ENCODE results near the gene CREG1.
"Not testable (repeated sequence)": the region's sequence is repeated elsewhere in the genome, so short reads cannot be mapped to it uniquely, and the experiment has no call there.

Gene CREG1

GRCh38 chr1:167564612-167565270 lies 11.2 kb upstream of the CREG1 start:
- TF ChIP-seq CTCF (IDR thresholded peaks at IDR 0.05; ENCODE audit: extremely low read depth, missing control alignments) = no peak
- DNase-seq (ENCODE audit: low spot score) = no peak

- DNase-seq (ENCODE audit: low spot score) = no peak
Observed at GRCh38 chr1:167563579-167564246, 10.2 kb upstream of the CREG1 start.

GRCh38 chr1:167562702-167563101 lies 9.1 kb upstream of the CREG1 start:
- DNase-seq (ENCODE audit: low spot score) = no peak
- TF ChIP-seq CTCF (IDR thresholded peaks at IDR 0.05; ENCODE audit: extremely low read depth, missing control alignments) = no peak

More at GRCh38 chr1:167563579-167564246, 10.2 kb upstream of the CREG1 start:
- TF ChIP-seq CTCF (IDR thresholded peaks at IDR 0.05; ENCODE audit: extremely low read depth, missing control alignments) = no peak

GRCh38 chr1:167561753-167562152 lies 8.2 kb upstream of the CREG1 start:
- no peak for TF ChIP-seq CTCF (IDR thresholded peaks at IDR 0.05; ENCODE audit: extremely low read depth, missing control alignments)
- DNase-seq (ENCODE audit: low spot score) = no peak

- peak; percentile 78 for DNase-seq (ENCODE audit: low spot score)
- peak; percentile 73 for TF ChIP-seq CTCF (IDR thresholded peaks at IDR 0.05; ENCODE audit: extremely low read depth, missing control alignments)
Observed at GRCh38 chr1:167555971-167556714, 2.6 kb upstream of the CREG1 start.

- not testable (repeated sequence) for DNase-seq (ENCODE audit: low spot score)
Observed at GRCh38 chr1:167555072-167555471, 1.5 kb upstream of the CREG1 start.

GRCh38 chr1:167554028-167554779 lies 642 bp upstream of the CREG1 start:
- peak; percentile 25 for DNase-seq (ENCODE audit: low spot score)
- no peak for TF ChIP-seq CTCF (IDR thresholded peaks at IDR 0.05; ENCODE audit: extremely low read depth, missing control alignments)

All from GM20000 (cell line).